Stimulated activated CD8-positive, alpha-beta memory T cell treated with anti-CD3 and anti-CD28 coated beads, Interleukin-7, amount 100 ng/mL, for 24 hours (primary cell): ENCODE results near the gene HSPB8.

Source experiments
- DNase-seq: peaks from one replicate; pipeline ENCODE4 v3.0.0-alpha.2; 2020; ENCODE audit warnings: low read depth

Gene HSPB8, protein sequence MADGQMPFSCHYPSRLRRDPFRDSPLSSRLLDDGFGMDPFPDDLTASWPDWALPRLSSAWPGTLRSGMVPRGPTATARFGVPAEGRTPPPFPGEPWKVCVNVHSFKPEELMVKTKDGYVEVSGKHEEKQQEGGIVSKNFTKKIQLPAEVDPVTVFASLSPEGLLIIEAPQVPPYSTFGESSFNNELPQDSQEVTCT

DNA sequence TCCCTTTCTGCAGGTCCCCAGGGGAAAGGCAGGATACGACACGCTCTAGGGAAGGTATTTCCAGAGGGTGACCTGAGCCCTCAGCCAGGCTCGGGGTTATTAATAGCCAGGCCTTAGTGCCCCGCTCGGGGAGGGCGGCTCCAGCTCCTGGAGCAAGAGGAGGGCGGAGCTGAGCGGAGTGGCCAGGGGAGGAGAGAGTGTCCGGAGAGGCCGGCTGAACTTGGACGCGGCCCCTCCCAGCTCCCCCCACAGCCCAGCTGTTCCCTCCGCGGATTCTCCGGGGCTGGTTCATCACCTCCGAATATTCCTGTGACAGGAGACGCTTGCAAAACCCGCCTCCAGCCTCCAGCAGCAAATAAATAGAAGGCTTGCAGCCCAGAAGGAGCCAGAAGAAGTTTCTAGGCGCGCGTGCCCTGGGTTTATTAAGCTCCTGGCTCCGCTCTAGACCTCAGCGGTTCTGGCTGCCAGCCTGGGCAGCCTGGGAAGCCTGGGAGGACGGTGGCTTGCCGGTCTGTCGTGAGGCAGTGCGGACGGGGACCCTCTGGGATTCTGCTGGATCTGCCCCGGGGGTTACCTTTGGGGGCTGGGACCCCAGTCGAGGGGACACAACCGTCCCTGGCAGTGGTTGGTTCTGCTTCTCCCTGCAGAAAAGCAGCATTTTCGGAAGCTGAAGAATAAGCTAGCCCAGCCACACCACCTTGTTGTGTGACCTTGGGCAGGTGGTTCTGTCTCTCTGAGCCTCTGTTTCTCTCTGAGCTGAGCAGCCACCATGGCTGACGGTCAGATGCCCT, at the start of gene HSPB8:
HSPB8 (plus strand) TSS at position 388 of the 791 bp plus-strand sequence; CDS start at position 770, 382 bp downstream.
- DNase-seq, result no peak

DNA sequence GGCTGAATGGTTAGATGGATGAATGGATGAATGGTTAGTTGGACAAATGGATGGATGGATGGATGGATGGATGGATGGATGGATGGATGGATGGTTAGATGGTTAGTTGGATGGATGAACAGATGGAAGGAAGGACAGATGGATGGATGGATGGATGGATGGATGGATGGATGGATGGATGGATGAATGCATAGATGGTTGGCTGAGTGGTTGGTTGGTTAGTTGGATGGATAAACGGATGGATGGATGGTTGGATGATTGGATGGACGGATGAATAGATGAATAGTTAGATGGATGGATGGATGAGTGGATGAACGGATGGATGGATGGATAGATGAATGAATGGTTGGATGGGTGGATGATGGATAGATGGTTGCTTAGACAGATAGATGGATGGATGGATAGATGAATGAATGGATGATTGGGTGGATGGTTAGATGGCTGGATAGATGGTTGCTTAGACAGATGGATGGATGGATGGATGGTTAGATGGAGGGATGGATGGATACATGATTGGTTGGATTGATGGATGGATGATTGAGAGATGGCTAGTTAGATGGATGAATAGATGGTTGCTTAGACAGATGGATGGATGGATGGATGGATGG, 48.8 kb upstream of the HSPB8 start:
- no peak for DNase-seq

DNA sequence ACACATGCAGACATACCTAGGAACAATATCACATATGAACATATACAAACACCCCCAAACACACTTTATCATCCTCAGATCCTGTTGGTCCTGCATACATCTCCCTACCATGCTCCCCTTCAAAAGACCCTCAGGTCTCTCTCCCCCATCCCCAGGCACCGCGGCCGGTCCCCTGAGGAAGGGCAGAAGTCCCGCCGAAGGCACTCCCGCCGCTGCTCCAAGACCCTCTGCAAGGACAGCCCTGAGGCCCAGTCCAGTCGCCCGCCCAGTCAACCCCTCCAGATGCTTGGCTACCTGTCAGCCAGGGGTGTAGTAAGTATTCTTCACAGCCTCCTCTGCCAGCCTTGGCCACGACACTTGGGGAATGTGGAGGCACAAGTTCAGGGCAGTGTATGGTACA, 48.2 kb upstream of the HSPB8 start:
- DNase-seq, result no peak

DNA sequence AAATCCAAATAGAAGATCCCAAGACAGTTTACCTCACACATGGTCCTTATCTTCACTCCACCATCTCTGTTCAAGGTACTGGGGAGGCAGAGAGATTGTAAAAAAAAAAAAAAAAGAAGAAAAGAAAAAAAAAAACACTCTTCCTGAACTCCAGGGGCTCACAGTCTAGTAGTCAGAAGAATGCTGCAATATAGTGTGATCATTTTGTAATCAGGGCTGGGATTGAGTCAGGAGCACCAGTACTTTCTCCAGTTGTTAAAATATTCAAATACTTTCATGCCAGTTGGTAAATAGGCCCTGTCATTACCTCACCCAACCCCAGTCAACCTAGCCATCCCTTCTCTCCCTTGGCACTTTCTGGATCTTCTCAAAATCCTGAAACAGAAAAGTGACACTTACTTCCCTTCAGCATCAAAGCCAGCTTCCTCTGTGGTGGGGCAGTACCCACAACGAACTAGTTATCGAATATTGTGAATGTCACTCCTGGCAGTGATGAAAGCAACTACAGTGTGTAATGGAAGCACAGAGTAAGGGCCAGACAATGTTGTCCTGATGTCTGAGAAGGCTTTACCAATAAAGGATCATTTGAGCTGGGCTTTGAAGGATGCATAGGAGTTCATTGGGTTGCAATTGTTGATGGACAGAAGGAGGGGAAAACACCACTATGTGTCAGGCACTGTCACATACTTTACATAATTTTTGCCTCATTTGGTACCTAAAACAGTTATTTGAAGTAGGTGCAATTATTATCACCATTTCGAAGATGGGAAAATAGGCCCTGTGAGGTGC, 44.3 kb upstream of the HSPB8 start:
- DNase-seq, result no peak

DNA sequence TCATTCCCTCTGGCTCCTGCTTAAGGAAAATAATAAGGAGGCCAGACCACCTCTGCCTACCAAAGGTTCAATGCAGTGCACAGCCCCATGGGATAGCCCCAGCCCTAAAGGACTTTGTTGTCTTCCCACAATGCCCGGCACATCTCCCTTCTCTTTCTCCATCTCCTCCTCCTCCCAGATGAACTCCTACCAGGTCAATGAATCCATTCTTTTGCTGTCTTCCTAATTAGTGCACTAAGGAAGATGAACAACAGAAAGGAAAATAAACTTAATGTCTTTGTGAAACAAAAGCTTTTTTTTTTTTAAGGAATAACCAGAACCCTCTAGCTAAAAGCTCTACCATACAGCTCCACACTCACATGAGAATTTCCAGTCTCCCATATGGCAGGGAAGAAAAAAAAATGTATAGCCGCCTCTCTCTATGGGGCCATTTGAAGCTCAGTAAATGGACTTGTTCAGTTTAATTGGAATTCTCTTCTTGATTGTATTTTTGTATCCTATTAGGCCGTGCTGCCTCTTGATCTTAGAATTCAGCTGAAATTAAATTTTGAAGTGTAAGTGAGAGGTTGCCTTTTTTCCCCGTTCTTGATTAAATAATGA, 41.8 kb upstream of the HSPB8 start:
- DNase-seq, result no peak

DNA sequence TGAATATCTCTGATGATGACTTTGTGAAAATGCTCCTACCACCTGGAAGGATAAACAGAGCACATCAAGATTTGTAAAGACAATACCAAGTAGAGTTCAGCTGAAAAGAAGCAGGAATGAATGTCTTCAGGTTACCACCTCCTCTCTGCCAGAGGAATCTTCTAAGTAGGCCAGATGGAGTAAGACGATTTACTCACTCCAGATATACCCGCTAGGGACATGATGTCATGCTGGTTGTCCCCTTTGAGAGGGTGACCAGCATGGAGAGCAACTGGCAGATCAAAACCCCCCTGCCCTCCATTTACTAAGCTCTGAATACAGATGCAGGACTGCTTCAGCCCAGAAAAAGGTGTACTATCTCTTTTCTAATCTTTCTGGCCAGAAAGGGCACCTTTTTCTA, 39.3 kb upstream of the HSPB8 start:
- DNase-seq, result no peak

DNA sequence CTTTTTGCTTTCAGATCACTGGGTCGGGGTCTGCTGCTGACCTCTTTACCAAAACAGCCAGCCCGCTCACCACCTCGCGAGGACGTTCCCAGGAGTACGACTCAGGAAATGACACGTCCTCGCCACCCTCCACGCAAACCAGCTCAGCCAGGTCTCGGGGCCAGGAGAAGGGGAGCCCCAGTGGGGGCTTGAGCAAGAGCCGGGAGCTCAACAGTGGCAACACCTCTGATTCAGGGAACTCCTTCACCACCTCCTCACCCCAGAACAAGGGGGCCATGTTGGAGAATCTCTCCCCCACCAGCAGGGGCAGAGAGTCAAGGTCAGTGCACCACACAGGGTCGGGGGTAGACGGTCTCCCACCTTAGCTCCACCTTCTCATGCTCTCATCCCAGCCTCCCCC, 33.4 kb upstream of the HSPB8 start:
- no peak for DNase-seq

DNA sequence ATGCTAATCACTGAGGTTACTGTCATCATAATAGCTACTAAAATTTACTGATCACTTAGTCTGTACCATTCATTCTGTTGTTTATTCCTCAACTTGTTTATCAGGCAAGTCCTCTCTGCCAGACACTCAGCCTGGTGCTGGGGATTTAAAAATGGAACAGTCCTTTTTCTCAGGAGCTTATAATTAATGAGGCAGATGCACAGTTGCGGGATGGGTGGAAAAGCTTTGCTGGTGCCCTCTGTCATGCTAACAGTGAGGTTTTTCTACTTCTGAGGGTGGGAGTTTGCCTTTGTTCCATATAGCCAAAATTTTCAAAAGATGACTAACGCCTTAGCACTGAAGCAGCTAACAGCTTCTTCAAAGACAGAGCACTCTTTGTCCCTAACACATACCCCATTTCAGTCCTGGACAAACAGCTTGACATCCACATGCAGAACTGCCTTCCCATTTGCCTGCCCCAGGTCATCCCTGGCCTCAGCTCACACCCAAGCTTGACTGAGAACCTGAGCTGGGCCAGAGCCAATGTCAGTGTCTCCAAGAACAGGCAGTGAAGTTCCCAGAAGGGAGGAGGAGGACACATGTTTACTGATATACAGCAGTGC, 30.8 kb upstream of the HSPB8 start:
- DNase-seq, result no peak

DNA sequence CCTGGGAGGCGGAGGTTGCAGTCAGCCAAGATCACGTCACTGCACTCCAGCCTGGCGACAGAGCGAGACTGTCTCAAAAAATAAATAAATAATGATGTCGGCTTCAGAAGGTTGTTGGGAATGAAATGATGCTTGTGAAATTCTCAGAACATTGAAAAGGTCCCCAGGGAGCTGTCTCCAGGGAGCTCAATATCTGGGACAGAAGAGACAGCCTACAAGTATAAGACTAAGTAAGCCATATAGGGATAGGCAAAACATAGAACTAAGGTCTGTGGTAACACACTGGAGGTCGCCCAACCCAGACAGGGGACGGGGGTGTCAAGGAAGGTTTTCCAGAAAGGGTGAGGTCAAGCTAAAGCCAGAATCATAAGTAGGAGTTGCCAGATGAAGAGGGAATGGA, 29.5 kb upstream of the HSPB8 start:
- no peak for DNase-seq

DNA sequence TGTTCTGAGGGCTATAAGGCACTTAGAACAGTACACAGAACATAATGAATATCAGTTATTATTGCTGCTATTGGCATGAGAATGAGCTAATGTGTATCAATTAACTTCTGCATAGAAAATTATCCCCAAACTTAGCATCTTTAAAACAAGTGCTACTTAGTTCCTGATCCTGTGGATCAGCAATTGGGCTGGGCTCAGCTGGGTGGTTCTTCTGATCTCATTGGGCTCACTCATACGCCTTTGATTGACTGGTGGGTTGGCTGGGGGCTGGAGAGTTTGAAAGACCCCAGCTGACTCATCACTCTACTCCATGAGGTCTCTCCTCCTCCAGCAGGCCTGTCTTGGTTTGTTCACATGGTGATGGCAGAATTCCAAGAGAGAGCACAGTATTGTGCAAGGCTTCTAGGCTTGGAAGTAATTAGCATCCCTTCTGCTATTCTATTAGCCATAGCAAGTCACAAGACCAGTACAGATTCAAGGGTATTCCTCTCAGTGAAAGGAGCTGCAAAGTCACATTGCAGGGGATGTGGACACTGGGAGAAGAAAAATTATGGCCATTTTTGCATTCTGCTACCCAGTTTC, 27.2 kb upstream of the HSPB8 start:
- no peak for DNase-seq

DNA sequence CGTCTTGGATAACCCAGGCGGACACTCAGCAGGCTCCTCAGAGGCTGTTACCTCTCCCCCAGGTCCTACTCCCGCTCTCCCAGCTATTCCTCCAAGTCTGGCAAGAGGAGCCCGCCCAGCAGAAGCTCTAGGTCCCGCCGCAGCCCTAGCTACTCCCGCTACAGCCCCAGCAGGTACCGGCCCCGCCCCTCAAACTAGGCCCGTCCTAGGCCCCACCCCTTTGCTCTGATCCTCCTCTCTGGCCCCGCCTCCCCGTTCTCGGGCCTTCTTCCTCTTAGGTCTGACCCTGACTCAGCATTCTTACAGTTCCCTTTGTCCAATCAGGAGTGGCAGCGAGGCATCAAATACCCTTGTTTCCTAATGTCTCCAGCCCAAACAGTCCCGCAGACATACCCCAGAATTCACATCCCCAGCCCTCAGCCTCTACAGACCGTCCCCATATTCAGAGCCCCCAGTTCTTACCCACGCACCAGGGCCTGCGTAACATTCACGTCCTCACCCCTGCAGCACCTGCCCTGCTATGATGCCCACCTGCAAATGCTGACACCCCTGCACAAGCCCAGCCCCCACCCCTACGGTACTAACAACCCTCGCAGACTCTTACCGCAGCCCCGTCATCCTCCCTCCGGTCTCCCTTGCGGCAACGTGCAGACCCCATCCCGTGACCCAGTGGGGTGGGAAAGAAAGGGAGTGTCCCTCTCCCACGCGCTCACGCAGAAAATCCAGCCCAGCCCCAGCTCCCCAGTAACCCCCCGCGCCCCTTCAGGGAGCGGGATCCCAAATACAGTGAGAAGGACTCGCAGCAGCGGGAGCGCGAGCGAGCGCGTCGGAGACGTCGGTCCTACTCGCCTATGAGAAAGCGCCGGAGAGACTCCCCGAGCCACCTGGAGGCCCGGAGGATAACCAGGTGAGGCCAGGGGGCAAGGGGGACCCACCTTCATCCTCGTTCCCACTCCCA, 25.0 kb upstream of the HSPB8 start:
- DNase-seq, result no peak

DNA sequence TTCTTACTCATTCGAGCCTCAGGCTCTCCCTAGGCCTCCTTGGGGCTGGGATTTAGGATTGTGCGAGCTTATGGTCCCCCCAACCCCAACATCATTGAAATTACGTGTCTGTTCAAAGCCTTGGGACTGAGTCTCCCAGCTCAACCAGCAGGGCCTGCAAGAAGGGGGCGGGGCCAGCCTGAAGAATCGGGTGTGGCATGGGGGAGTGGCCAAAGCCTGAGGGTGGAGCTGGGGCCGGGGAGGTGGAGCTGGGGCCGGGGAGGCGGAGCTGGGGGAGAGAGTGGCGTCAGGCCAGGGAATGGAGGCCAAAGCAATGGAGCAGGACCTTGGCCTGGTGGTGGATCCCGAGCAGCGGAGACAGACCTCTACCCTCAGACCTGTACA, 24.3 kb upstream of the HSPB8 start:
- no peak for DNase-seq

DNA sequence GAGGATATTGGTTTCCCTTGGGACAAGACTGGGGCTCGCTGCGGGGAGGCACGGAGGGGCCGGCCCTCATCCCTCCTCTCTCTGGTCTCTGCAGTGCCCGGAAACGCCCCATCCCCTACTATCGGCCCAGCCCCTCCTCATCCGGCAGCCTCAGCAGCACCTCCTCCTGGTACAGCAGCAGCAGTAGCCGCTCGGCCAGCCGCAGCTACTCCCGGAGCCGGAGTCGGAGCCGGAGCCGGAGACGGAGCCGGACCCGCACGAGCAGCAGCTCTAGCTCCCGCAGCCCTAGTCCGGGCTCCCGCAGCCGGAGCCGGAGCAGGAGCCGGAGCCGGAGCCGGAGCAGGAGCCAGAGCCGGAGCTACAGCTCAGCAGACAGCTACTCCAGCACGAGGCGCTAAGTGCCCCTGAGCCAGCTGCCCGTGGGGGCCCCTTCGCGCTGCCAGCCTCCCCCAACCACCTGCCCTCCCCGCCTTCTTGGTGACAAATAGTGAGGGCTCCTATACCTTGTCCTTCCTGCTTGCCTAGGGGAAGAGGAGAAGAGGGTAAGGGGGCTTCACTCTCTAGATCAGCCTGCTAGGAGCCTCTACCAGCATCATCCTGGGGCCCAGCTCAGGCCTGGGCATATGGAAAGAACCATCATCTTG, 22.2 kb upstream of the HSPB8 start:
- no peak for DNase-seq

DNA sequence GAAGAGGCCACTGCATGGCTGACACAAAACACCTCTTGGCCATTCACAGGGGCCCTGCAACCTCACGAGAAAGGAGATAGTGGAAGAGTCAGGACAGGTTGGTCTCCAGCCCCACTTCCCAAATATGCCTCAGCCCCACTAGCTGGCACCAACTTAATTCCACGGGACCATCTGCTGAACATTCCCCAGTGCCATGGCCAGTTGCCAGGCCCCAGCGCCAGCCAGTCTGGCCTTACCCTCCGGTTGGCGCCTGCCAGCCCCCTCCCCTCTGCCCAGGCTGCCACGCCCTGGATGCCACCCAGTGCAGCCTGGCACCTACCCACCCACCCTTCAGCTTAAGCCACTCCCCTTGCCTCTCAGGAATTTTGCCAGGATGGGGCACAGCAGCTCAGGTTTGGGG, 21.2 kb upstream of the HSPB8 start:
- DNase-seq, result no peak

DNA sequence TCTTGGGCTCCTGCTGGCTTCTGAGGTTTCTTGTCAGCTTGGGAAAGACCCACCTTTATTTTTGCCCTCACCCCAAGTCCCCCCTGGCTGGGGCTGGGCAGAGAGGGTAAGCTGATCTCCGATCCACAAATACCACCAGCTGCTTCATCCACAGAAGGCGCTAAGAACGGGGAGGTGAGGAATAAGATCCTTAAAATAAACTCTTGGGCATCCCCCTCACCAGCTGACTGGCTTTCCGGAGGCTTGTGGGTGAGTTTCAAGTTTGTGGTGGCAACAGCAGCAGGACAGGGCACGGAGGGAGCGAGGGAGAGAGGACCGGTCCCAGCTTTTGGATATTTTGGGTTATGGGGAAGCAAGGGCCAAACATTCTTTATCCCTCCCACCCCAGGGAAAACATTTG, 20.8 kb upstream of the HSPB8 start:
- DNase-seq, result no peak

DNA sequence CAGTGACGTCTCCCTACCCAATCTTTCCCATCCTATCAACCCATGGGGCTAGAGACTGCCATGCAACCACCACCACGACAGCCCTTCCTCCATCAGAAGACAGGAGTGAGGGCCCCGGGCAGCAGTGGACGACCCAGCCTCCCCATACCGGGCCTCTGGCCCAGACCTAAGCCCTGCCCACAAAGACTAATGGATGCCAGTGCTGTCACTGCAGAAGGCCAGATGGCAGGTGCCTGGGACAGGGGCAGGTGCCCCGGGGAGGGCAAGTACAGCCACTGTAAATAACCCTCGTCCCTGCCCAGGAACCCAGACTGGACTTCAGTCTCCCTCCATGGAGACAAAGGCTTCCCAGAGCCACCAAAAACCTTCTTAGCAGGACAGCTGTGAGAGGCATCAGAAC, 20.3 kb upstream of the HSPB8 start:
- DNase-seq, result no peak

DNA sequence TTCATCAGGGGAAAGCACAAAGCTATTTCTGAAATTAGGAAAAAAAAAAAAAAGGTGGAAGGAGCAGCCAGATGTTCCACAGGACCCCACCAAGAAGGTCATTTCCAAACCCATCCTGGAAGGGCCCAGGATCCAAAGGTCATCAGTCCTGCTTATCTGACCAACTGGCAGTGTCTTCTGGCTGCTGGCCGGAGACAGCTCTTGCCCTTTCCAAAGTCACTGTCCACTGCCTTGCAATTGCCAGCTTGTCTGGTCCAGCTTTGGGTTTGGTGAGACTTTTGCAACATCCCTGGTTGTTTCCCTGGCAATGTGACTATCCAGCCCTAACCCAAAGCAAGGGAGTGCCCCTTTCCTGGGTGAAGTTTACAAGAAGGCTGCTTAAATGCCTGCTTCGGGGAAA, 18.9 kb upstream of the HSPB8 start:
- DNase-seq, result no peak

DNA sequence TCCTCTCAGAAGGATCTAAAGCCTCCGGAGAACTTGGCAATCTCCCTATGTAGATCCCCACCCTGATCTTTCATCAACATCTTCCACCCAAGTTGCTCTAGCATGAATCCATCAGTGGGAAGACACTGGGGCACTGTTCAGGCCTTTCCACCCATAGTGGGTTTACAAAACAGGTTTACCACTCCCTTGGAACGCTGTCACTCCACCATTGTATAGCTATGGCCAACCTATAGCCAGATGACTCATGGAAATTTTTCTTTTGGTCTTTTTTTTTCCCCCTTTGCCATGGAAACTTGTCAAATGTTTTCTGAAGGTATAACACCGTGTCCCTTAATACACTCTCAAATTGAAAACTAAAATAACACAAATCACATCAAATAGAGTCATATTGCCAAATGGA, 10.8 kb upstream of the HSPB8 start:
- DNase-seq, result no peak

DNA sequence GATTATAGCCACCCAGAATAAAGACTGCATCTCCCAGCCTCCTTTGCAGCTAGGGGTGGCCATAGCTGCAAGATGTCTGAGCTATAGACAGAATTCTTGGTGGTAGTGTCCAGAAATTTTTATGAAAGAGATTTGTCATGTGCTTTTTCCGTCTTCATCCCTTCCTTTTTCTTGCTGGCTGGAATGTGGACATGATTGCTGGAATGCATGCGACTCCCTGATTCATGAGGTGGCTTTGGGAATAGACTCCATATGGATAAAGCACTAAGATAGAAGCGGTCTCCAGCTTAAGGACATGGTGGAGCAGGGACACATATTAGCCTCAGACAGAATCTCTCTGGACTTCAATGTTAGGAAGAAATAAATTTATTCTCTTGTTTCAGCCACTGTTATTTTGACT, 10.0 kb upstream of the HSPB8 start:
- no peak for DNase-seq

DNA sequence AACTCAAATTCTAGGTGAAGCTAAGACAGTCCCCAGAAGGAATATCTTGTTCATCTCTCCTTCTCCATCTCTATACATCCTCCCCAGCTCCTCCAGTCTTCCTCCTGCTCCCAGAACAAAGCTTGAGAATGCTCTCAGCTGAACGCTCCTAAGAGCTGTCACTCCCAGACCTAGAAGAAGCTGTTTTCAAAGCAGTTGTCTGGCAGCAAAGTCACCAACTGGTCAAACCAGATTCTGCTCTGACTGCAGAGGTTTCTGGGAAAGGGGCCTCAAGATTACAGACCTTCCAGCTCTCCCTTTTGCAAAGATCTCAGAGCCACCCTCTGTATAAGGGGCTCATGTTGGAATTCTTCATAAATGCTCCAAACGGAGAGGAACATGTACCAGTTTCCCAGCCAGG, 9.6 kb upstream of the HSPB8 start:
- DNase-seq, result no peak
